Stimulated activated CD4-positive, alpha-beta T cell treated with anti-CD3 and anti-CD28 coated beads, TNF-alpha, amount 100 ng/mL, for 48 hours (primary cell): ENCODE measurements around the gene GSG1L.
"Not testable (repeated sequence)": the region's sequence is repeated elsewhere in the genome, so short reads cannot be mapped to it uniquely, and the experiment has no call there.

Experiments used
- DNase-seq, 3 donors: peaks; one replicate each; pipeline ENCODE4 v3.0.0-alpha.2; 2020; ENCODE audit warnings: low read depth in 3 of 3

Gene GSG1L

GRCh38 chr16:27903046-27903655, 160.4 kb downstream of the GSG1L start:
- DNase-seq: no peak

DNA sequence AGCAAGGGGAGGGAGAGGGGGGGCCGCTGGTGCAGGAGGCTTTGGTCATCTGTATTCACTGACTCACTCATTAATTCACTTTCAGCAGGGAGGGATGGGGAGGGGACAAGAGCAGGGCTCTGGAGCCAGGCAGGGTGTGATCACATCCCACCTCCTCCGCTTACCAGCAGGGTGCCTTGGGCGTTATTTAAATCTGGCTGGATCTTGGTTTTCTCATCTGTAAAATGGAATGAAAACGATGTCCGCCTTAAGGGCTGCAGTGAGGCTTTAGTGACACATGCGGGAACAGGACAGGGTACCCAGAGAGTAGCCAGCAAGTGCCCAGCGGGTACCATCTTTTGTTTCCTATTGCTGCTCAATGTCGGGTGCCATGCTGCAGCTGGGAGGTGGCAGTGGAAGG, 161.0 kb downstream of the GSG1L start:
- no peak for DNase-seq

- DNase-seq: no peak
Observed at GRCh38 chr16:27901956-27902355, 161.6 kb downstream of the GSG1L start.

- no peak for DNase-seq
Observed at GRCh38 chr16:27899736-27900135, 163.8 kb downstream of the GSG1L start.

DNA sequence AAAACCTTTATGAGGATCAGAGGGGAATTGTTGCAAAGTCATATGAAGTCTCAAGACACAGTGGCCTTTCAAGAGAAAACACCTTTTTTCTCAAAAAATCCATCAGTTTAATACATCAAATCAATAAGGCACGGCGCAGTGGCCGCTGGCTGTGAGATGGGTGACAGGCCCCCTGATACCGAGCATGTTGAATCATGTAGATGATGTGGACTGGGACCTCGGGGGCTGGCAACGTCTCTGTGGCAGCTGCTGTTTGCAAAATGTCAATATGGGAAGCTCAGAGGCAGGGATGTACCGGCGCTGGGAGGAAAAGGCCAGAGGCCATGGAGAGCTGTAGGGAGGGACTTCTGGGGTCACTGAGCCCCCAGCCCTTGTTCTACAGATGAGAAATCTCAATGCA, 169.1 kb downstream of the GSG1L start:
- no peak for DNase-seq

DNA sequence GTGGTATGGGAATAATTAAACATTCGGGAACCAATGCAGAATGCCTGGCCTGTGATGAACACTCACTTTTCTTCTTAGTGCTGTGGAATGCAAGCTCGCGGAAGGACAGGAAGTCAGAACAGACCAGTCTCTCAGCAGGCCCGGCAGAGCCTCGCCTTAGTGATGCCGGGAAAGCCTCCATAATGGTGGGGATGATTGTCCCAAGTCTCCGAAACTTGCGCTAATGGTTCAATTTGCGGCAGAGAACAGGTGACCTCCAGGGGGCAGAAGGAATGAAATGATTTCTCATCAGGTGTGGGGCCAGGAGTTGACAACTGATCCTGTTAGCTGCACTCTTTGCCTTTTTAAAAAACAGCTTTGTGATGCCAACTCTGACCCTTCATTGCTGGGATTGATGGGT, 170.6 kb downstream of the GSG1L start:
- no peak for DNase-seq

- DNase-seq: no peak
Observed at GRCh38 chr16:27890866-27891265, 172.6 kb downstream of the GSG1L start.

DNA sequence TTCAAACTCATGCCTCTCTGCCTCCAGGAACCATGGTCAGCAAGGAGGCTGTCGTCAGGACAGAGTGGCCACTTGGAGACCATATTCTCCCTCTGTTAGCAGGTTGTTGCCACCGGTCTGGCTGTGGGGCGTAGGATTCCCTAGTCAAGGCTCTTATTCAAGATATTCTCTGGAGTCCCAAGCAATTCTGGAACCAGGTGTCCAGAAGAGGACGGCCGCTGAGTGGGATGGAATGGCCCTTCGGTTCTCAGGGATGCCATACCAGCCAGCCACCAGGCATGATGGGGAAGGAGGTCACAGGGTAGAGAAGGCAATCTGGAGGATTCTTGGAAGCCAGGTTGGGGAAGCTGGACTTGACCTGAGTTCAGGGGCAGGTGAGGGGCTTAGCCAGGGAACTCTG, 173.5 kb downstream of the GSG1L start:
- no peak for DNase-seq

GRCh38 chr16:27883576-27883975, 179.9 kb downstream of the GSG1L start:
- DNase-seq: no peak

- DNase-seq: no peak
Observed at GRCh38 chr16:27880287-27880686, 183.2 kb downstream of the GSG1L start.

DNA sequence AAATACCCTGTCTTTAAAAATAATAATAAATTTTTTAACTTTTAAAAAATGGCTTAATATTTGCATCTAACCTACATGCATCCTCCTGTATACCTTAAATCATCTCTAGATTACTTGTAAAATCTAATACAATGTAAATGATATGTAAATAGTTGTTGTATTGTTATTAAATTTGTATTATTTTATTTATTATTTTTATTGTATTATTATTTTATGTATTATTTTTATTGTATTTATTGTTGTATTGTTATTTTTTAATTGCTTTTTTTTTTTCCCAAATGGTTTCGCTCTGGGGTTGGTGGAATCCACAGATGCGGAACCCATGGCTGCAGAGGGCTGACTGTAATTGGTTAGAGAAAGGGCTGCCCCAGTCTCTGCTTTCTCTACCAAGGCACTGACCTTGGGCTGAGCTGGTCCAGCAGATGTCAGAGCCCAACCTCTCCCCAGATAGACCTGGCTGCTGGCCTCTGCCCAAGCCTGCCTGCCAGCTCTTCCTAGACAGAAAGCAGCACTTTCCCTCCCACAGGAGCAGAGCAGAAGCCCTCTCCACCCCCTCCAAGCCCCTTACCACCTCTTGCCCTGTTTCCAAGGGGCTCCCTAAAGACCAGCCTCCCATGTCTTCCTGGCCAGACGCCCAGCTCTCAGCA, 183.8 kb downstream of the GSG1L start:
- DNase-seq: no peak

DNA sequence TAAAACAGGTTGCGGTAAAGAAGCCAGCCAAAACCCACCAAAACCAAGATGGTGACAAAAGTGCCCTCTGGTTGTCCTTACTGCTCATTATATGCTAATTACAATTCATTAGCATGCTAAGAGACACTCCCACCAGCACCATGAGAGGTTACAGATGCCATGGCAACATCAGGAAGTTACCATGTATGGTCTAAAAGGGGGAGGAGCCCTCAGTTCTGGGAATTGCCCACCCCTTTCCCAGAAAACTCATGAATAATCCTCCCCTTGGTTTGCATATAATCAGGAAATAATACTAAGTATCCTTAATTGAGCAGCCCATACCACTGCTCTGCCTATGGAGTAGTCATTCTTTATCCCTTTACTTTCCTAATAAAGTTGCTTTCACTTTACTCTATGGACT, 190.9 kb downstream of the GSG1L start:
- DNase-seq: not testable (repeated sequence)

GRCh38 chr16:27870116-27870798, 193.3 kb downstream of the GSG1L start:
- DNase-seq: no peak

DNA sequence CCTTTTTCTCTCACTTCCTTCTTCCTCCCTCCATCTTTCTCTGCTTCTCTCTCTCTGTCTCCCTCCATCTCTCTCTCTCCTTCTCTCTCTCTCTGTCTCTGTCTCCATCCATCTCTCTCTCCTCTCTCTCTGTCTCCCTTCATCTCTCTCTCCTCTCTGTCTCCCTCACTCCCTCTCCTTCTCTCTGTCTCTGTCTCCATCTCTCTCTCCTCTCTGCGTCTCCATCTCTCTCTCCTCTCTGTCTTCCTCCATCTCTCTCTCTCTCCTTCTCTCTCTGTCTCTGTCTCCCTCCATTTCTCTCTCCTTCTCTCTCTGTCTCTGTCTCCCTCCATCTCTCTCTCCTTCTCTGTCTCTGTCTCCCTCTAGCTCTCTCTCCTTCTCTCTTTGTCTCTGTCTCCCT, 194.1 kb downstream of the GSG1L start:
- DNase-seq: no peak

- DNase-seq: no peak
Observed at GRCh38 chr16:27868180-27868579, 195.3 kb downstream of the GSG1L start.

GRCh38 chr16:27867122-27868110, 196.1 kb downstream of the GSG1L start:
- peak; percentile 53 to 65 (median 54) for DNase-seq

DNA sequence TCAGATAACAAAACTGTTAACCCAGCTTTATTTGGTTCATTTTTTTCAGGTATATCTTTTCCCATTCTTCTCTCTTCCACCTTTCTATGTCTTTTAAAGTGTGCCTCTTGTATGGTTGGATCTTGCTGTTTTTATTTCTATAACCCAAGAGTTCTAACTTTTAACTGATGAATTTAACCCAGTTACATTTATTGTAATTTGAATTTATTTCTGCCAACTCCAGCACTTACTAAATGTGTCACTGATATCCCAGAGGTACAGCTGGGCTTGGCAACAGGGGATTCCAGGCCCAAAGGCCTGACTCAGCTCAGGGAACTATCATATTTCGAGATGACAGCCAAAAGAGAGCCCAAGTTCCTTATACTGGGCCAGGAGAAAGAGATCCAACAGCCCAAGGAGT, 200.1 kb downstream of the GSG1L start:
- DNase-seq: no peak

DNA sequence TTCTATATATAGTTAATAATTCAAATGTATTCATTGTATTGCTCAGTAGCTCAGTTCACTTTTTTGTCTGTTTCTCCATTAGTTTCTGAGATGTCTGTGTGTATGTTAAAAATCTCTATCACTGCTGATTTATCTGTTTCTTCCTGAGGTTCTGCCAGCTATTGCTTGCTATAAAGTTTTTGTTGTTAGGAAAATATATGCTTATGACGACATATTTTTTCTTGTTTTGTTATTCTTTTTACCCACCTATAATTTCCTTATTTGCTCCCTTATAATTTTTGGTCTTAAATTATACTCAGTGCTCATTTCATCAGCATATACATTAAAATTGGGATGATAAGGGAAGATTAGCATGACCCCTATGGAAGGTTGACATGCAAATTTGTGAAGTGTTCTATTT, 200.6 kb downstream of the GSG1L start:
- DNase-seq: no peak

GRCh38 chr16:27860091-27860490, 203.4 kb downstream of the GSG1L start:
- DNase-seq: no peak

GRCh38 chr16:27859020-27859419, 204.5 kb downstream of the GSG1L start:
- DNase-seq: no peak

- DNase-seq: no peak
Observed at GRCh38 chr16:27853651-27854050, 209.9 kb downstream of the GSG1L start.

- no peak for DNase-seq
Observed at GRCh38 chr16:27853101-27853500, 210.4 kb downstream of the GSG1L start.
